GM19035 (cell line): ENCODE results near the gene WEE2.

Experiments used
- ATAC-seq: cut with Tn5 transposase; IDR thresholded peaks from one replicate; pipeline ENCODE4 v1.9.1; 2021; ENCODE audit not compliant: unreplicated experiment

WEE2 gene

DNA sequence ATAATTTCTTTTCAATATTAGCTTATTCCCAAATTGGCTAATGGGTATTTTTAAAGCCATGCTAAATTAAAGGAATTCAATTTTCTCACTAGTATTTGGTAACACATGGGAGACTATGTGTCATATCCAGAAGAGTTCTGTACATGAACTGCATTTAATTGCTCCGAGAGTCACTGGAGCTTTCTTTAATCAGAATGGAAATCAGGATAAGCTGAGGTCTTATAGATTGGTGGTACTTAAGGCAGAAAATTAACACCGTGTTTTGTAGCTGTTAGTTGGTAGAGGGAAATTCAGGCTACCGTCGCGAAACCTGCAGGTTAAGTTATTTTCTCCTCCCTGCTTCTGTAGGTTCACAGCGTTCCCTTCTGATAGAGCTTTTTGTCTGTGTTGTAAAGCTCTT lies at the start of gene WEE2:
Gene WEE2 (plus strand): TSS at position 3 of the 400 bp plus-strand sequence. CDS start 406 bp downstream, outside the sequence.
- no peak for ATAC-seq

DNA sequence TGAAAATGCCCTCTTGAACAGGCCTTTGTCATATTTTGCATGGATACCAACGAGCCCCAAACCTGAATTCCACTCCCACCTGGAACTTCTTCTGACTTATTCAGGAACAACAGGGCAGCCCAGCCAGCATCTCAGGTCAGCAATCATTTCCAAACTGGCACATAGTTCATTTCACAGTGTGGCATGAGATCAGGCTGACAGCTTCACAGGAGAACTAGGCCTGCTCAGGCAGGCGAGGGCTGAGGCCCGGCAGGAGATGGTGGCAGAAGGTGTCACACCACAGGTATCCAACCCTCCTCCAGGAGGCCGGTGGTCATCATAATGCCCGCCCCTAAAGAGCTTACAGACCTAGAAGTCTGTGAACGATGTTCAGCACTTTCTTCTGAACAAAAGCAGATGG lies 48.7 kb upstream of the WEE2 start:
- no peak for ATAC-seq

GRCh38 chr7:141660259-141660658 lies 47.9 kb upstream of the WEE2 start:
- no peak for ATAC-seq

DNA sequence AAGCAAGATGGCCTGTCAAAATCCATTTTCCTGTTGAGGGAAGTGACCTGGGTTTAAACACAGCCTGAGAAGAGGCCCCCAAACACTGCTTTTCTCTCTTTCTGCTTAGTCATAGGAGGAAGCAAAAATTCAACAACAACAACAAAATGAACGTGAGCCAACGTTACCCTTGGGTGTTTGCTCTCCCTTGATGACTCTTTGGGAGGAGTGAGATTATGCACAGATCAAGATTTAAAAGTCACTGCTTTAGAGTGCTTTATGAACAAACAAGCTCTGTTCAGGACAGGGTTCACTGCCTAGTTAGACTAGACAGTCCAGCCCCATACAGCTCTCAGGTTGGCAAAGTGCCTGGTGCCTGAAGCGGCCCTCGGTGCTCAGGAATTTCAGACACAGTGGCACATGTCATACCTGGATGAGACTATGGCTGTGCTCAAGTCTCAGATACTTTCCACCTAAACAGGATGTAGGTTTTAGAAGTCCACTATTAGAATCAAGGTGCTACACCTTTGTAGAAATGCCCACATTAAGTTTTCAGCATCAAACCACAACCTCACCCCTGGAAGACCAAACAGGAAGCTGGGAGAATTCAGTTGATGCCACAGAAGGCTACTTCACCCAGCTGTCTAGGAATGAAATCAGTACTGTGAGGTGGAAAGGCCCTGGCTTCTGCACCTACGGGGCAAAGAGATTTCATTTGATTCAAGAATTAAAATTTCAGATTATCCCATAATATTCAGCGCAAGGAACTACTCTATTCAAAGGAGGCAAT lies 44.9 kb upstream of the WEE2 start:
- ATAC-seq = no peak

GRCh38 chr7:141664450-141664849 lies 43.7 kb upstream of the WEE2 start:
- ATAC-seq = no peak

GRCh38 chr7:141665208-141666035 lies 42.7 kb upstream of the WEE2 start:
- no peak for ATAC-seq

DNA sequence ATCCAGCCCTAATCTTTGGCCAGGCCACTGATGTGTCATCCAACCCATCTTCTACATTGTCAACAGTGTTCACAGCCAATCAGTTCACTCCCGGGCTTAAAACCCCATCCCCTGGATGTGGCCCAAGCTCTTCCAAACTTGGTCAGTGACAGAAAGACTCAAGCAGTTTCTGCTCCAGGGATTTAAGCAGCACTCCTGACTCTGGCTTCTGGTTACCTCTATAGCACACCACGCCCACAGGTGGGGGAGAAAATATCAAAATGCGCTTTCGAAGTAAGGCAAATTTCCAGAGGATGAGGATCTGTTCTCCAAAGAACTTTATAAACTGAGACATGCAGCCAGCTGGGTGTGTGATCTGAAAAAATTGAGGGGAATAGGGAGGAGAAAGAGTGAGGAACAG lies 42.1 kb upstream of the WEE2 start:
- ATAC-seq = no peak

- ATAC-seq = no peak
Observed at GRCh38 chr7:141668853-141669252, 39.3 kb upstream of the WEE2 start.

- ATAC-seq = no peak
Observed at GRCh38 chr7:141671705-141672496, 36.3 kb upstream of the WEE2 start.

DNA sequence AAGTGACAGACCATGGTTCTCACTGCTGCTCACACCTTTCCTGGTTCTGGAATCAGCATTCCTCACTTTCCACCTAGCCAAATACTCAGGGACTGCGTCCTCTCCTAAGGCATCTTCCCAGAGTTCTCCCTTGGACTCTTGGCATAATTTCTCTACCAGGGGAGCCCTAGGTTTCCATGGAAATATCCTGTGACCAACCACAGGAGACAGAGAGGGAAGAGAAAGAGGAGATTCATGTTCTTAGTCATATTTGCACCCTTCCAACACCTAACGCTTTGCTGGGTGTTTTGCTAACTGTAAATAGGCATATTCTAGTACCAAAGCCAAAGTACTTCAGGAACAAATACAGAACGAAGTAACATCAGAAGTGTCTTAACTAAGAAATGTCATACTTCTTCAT lies 34.8 kb upstream of the WEE2 start:
- no peak for ATAC-seq

DNA sequence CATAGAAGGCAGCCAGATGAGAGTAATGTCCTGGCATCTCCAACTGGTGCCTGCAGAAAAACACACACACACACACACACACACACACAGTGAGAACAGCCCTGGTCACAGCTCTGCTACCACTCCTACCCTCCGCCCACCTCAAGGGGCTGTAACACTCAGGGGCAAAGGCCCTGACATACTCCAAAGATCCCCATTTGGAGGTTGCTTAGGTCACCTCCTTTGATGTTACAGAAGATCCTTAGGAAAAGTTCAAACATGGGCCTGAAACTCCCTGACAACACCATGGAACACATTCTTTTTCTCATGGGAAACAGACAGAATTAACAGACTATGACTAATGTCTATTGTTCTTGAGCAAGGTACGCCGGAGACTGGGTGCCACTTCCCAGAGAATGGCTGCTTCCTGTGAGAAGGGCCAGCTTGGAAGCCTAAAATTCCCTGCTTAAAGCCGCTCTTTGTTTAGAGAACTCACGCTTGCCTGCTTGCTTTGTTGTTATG lies 33.9 kb upstream of the WEE2 start:
- ATAC-seq = no peak

- no peak for ATAC-seq
Observed at GRCh38 chr7:141674702-141675101, 33.5 kb upstream of the WEE2 start.

DNA sequence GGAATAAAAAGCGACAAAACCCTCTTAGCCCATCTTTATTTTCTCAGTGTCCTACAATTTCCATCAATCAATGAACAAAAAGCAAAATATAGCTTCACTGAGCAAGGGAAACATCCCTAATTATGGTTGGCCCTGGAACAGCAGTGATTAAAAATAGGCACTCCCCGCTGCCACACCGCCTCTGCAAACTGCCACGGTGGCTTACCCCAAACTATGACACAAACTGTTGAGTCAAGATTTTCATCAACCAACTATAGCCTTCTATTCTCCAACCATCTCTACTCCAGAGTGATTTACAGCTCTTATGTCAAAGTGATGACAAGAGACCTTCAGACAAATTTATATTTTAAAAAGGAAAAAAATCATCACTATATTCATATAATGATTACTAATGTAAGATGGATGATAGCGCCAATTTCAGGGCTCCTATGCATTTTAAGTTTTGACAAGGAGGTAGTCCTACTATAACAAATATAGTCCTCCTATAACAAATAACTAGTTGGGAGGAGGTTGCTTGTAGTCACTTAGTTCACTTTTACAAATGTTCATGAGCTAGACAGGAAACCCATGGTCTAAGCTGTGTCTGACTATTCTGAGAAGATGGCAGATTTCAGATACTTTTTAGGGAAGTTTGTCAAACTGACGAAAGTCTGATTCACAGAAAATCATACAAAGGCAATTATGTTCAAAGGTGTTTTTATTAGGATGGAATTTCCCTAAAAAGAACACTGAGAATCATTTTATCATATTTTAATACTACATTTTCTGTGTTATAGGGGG lies 32.5 kb upstream of the WEE2 start:
- no peak for ATAC-seq

DNA sequence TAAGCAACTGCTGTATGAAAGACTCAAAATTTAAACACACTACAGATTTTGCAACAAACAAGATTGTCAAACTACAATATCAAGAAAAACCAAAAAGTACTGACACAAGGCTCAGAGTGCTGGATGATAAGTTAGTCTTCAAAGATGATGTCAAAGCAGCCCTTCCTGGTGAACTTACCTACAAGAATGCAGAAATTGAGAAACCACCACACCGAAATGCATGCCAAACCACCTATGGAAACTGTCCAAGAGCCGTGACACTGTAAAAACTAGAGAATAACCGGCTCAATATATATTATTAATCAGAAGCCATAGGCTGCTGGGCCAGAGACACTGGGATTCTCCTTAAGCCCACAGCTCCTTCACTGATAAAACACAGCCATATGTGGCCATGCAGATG lies 31.5 kb upstream of the WEE2 start:
- ATAC-seq = no peak

GRCh38 chr7:141679014-141679413 lies 29.1 kb upstream of the WEE2 start:
- no peak for ATAC-seq

- no peak for ATAC-seq
Observed at GRCh38 chr7:141685285-141686023, 22.7 kb upstream of the WEE2 start.

GRCh38 chr7:141686074-141686473 lies 22.1 kb upstream of the WEE2 start:
- ATAC-seq = no peak

GRCh38 chr7:141686670-141687069 lies 21.5 kb upstream of the WEE2 start:
- ATAC-seq = no peak

DNA sequence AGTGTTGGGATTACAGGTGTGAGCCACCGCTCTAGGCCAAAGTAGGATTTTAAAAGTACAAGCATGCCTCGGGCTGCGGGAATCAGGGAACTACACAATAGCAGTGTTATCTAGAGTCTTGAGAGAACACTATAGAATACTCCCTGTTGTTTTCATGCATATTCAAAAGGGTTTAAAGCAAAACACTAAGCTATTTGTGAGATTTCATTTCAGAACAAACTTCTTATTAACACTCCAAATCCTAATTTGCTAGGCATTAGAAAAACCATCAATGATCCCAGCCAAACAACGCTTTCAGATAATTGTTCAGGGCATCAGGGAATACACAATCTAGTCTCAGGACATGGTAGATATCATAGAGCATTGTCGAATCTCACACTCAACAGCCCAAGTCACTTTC lies 20.1 kb upstream of the WEE2 start:
- ATAC-seq = no peak
